Measurements from ENCODE around the gene SUGCT.

SUGCT gene

GRCh38 chr7:40884241-40884640 is 749.4 kb downstream of the SUGCT start:
- Histone ChIP-seq H3K36me3 (replicated peaks; ENCODE audit: low read depth, low read length) (no peaks in the 10 kb centered on the region), H3K79me2 (ENCODE audit: low read length) (no peaks in the 10 kb centered on the region), H2AFZ (ENCODE audit: low read depth, low read length) (no peak overlapping the region), H3K4me3 (ENCODE audit: low read length) (no peak overlapping the region), H3K4me1 (ENCODE audit: low read length) (no peaks in the 10 kb centered on the region), H3K9me3 (ENCODE audit: insufficient read depth, low read length) (no peaks in the 10 kb centered on the region), H3K27ac (ENCODE audit: low read length) (no peak overlapping the region), H3K4me2 (ENCODE audit: low read length) (no peak overlapping the region), H3K27me3 (ENCODE audit: low read depth, low read length) (no peaks in the 10 kb centered on the region), H3K9ac (ENCODE audit: low read length) (no peak overlapping the region), H4K20me1 (ENCODE audit: insufficient read depth, low read length) (no peaks in the 10 kb centered on the region)
- TF ChIP-seq CTCF (IDR thresholded peaks at IDR 0.05; ENCODE audit: low read depth, low read length) (no peak), EZH2phosphoT487 (IDR thresholded peaks at IDR 0.05; ENCODE audit: low read depth) (no peak)

- no peak overlapping the region for H3K27ac ChIP-seq (ENCODE audit: low read length)
- H3K9ac ChIP-seq (ENCODE audit: low read length): no peak overlapping the region
- no peak overlapping the region for H3K4me3 ChIP-seq (ENCODE audit: low read length)
- H4K20me1 ChIP-seq (ENCODE audit: insufficient read depth, low read length): no peaks in the 10 kb centered on the region
- TF ChIP-seq EZH2phosphoT487 (IDR thresholded peaks at IDR 0.05; ENCODE audit: low read depth): no peak
- no peak for TF ChIP-seq CTCF (IDR thresholded peaks at IDR 0.05; ENCODE audit: low read depth, low read length)
- H3K9me3 ChIP-seq (ENCODE audit: insufficient read depth, low read length): no peaks in the 10 kb centered on the region
- no peaks in the 10 kb centered on the region for H3K27me3 ChIP-seq (ENCODE audit: low read depth, low read length)
- no peaks in the 10 kb centered on the region for H3K36me3 ChIP-seq (replicated peaks; ENCODE audit: low read depth, low read length)
- no peaks in the 10 kb centered on the region for H3K79me2 ChIP-seq (ENCODE audit: low read length)
- no peak overlapping the region for H2AFZ ChIP-seq (ENCODE audit: low read depth, low read length)
- H3K4me2 ChIP-seq (ENCODE audit: low read length): no peak overlapping the region
- no peaks in the 10 kb centered on the region for H3K4me1 ChIP-seq (ENCODE audit: low read length)
Observed at GRCh38 chr7:40885503-40885902, 750.7 kb downstream of the SUGCT start.

- no peak overlapping the region for H3K4me3 ChIP-seq (ENCODE audit: low read length)
- no peaks in the 10 kb centered on the region for H4K20me1 ChIP-seq (ENCODE audit: insufficient read depth, low read length)
- no peak overlapping the region for H2AFZ ChIP-seq (ENCODE audit: low read depth, low read length)
- H3K36me3 ChIP-seq (replicated peaks; ENCODE audit: low read depth, low read length): no peaks in the 10 kb centered on the region
- H3K9ac ChIP-seq (ENCODE audit: low read length): no peak overlapping the region
- no peaks in the 10 kb centered on the region for H3K9me3 ChIP-seq (ENCODE audit: insufficient read depth, low read length)
- H3K4me2 ChIP-seq (ENCODE audit: low read length): no peak overlapping the region
- H3K27me3 ChIP-seq (ENCODE audit: low read depth, low read length): no peaks in the 10 kb centered on the region
- no peaks in the 10 kb centered on the region for H3K4me1 ChIP-seq (ENCODE audit: low read length)
- H3K79me2 ChIP-seq (ENCODE audit: low read length): no peaks in the 10 kb centered on the region
- no peak overlapping the region for H3K27ac ChIP-seq (ENCODE audit: low read length)
- TF ChIP-seq EZH2phosphoT487 (IDR thresholded peaks at IDR 0.05; ENCODE audit: low read depth) (no peak), CTCF (IDR thresholded peaks at IDR 0.05; ENCODE audit: low read depth, low read length) (no peak)
Observed at GRCh38 chr7:40887099-40887498, 752.3 kb downstream of the SUGCT start.

- no peaks in the 10 kb centered on the region for H4K20me1 ChIP-seq (ENCODE audit: insufficient read depth, low read length)
- no peaks in the 10 kb centered on the region for H3K9me3 ChIP-seq (ENCODE audit: insufficient read depth, low read length)
- no peak overlapping the region for H3K4me2 ChIP-seq (ENCODE audit: low read length)
- H3K27ac ChIP-seq (ENCODE audit: low read length): no peak overlapping the region
- no peaks in the 10 kb centered on the region for H3K4me1 ChIP-seq (ENCODE audit: low read length)
- no peaks in the 10 kb centered on the region for H3K79me2 ChIP-seq (ENCODE audit: low read length)
- no peaks in the 10 kb centered on the region for H3K27me3 ChIP-seq (ENCODE audit: low read depth, low read length)
- no peak overlapping the region for H2AFZ ChIP-seq (ENCODE audit: low read depth, low read length)
- TF ChIP-seq CTCF (IDR thresholded peaks at IDR 0.05; ENCODE audit: low read depth, low read length) (no peak), EZH2phosphoT487 (IDR thresholded peaks at IDR 0.05; ENCODE audit: low read depth) (no peak)
- no peaks in the 10 kb centered on the region for H3K36me3 ChIP-seq (replicated peaks; ENCODE audit: low read depth, low read length)
- no peak overlapping the region for H3K9ac ChIP-seq (ENCODE audit: low read length)
- H3K4me3 ChIP-seq (ENCODE audit: low read length): no peak overlapping the region
Observed at GRCh38 chr7:40888499-40888898, 753.7 kb downstream of the SUGCT start.
